GM12878 (cell line): Measurements from ENCODE around the gene LRIT2.

Experiments
- ATF7 ChIP-seq: fragments of 450-650 bp; IDR thresholded peaks from 2 replicates; pipeline ENCODE4 v1.6.1; 2016; ENCODE audit warnings: low read depth, mild to moderate bottlenecking
- EP300 ChIP-seq, 2 experiments: fragments of 150-350 bp in 1 of 2; IDR thresholded peaks; 2 replicates each; pipeline ENCODE4 v1.6.1; 2011 to 2012; ENCODE audit warnings: low read depth in 2 of 2, low read length in 2 of 2, borderline replicate concordance in 1 of 2, improper control_type of control experiment in 1 of 2, inconsistent platforms in 1 of 2; ENCODE audit not compliant: control insufficient read depth in 1 of 2
- EZH2 ChIP-seq: IDR thresholded peaks from 2 replicates; pipeline ENCODE4 v1.6.1; 2012; ENCODE audit warnings: low read depth, mild to moderate bottlenecking, control low read depth, inconsistent platforms, low read length, borderline replicate concordance; ENCODE audit not compliant: control insufficient read depth
- GABPA ChIP-seq: IDR thresholded peaks from 2 replicates; pipeline ENCODE4 v1.6.1; 2014; ENCODE audit warnings: antibody characterized with exemption, low read depth, mild to moderate bottlenecking, inconsistent platforms
- HCFC1 ChIP-seq: fragments of 150-350 bp; IDR thresholded peaks from 2 replicates; pipeline ENCODE4 v1.6.1; 2014; ENCODE audit warnings: low read length
- HDAC6 ChIP-seq: fragments of 200-600 bp; sonication (generic); IDR thresholded peaks from one replicate; pipeline ENCODE4 v1.8.0; 2017; ENCODE audit warnings: antibody characterized with exemption; ENCODE audit not compliant: unreplicated experiment
- MYC ChIP-seq: IDR thresholded peaks from 2 replicates; pipeline ENCODE4 v1.6.1; 2011; ENCODE audit warnings: mild to moderate bottlenecking, low read length, moderate library complexity, inconsistent platforms; ENCODE audit not compliant: insufficient read depth, insufficient replicate concordance, insufficient read length, severe bottlenecking
- NR2C2 ChIP-seq: IDR thresholded peaks from 2 replicates; pipeline ENCODE4 v1.6.1; 2011; ENCODE audit warnings: borderline replicate concordance, low read depth; ENCODE audit not compliant: control insufficient read depth, insufficient read length
- POLR2AphosphoS5 ChIP-seq: IDR thresholded peaks from 2 replicates; pipeline ENCODE4 v1.6.1; 2011; ENCODE audit warnings: mild to moderate bottlenecking, low read length, inconsistent platforms
- SIN3A ChIP-seq: IDR thresholded peaks from 2 replicates; pipeline ENCODE4 v1.6.1; 2012; ENCODE audit warnings: low read depth, low read length, improper control_type of control experiment
- TCF12 ChIP-seq: IDR thresholded peaks from 2 replicates; pipeline ENCODE4 v1.6.1; 2011; ENCODE audit warnings: low read depth, mild to moderate bottlenecking, low read length
- TF ChIP-seq, protein P1 (sequence below), 3 experiments: IDR thresholded peaks in 2 of 3; conservative IDR thresholded peaks in 1 of 3; 2 replicates each; pipeline ENCODE4 v1.5.1; 2011; ENCODE audit warnings: low read depth in 3 of 3, low read length in 3 of 3, mild to moderate bottlenecking in 3 of 3, control low read depth in 2 of 3, moderate library complexity in 2 of 3, inconsistent platforms in 1 of 3, mixed read lengths in 1 of 3; ENCODE audit not compliant: control insufficient read depth in 2 of 3, insufficient read depth in 1 of 3; ENCODE audit errors: extremely low read depth in 1 of 3
- TF ChIP-seq, protein P2 (sequence below): fragments of 150-350 bp; IDR thresholded peaks from 2 replicates; pipeline ENCODE4 v1.6.1; 2016; ENCODE audit warnings: low read depth, low read length

DNA sequence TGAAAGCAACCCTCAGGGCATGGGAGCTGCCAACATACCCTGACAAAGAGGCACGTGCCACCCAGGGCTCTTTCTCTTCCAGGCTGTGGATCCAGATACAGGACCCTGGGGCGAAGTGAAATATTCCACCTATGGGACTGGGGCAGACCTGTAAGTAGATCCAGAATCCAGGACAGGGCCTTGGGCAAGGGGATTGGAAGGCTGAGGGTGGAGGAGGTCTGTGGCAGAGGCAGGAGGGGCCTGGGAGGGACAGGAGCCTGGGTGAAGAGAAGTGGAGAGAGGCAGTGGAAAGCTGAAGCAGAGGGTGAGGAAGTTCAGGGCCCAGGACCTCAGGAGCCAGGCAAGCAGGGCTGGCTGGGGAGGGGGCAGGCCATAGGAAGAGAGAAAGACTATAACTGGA is 13.8 kb downstream of the LRIT2 start:
- TF ChIP-seq, protein P1, sequence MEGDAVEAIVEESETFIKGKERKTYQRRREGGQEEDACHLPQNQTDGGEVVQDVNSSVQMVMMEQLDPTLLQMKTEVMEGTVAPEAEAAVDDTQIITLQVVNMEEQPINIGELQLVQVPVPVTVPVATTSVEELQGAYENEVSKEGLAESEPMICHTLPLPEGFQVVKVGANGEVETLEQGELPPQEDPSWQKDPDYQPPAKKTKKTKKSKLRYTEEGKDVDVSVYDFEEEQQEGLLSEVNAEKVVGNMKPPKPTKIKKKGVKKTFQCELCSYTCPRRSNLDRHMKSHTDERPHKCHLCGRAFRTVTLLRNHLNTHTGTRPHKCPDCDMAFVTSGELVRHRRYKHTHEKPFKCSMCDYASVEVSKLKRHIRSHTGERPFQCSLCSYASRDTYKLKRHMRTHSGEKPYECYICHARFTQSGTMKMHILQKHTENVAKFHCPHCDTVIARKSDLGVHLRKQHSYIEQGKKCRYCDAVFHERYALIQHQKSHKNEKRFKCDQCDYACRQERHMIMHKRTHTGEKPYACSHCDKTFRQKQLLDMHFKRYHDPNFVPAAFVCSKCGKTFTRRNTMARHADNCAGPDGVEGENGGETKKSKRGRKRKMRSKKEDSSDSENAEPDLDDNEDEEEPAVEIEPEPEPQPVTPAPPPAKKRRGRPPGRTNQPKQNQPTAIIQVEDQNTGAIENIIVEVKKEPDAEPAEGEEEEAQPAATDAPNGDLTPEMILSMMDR (IDR thresholded peaks at IDR 0.05 in 2 of 3, conservative IDR thresholded peaks at IDR 0.05 in 1 of 3; ENCODE audit: control insufficient read depth in 2 of 3, extremely low read depth in 1 of 3, insufficient read depth in 1 of 3, low read depth in 3 of 3, low read length in 3 of 3) = no peak
- TF ChIP-seq NR2C2 = no peak
- TF ChIP-seq HDAC6 = no peak
- no peak for TF ChIP-seq MYC
- no peak for TF ChIP-seq POLR2AphosphoS5
- no peak for TF ChIP-seq SIN3A
- no peak for TF ChIP-seq ATF7
- TF ChIP-seq EZH2 = no peak
- TF ChIP-seq GABPA = no peak
- no peak for TF ChIP-seq EP300 (IDR thresholded peaks at IDR 0.05; ENCODE audit: borderline replicate concordance in 1 of 2, control insufficient read depth in 1 of 2, low read depth in 2 of 2, low read length in 2 of 2)
- TF ChIP-seq TCF12 = no peak
- TF ChIP-seq HCFC1 = no peak
- TF ChIP-seq, protein P2, sequence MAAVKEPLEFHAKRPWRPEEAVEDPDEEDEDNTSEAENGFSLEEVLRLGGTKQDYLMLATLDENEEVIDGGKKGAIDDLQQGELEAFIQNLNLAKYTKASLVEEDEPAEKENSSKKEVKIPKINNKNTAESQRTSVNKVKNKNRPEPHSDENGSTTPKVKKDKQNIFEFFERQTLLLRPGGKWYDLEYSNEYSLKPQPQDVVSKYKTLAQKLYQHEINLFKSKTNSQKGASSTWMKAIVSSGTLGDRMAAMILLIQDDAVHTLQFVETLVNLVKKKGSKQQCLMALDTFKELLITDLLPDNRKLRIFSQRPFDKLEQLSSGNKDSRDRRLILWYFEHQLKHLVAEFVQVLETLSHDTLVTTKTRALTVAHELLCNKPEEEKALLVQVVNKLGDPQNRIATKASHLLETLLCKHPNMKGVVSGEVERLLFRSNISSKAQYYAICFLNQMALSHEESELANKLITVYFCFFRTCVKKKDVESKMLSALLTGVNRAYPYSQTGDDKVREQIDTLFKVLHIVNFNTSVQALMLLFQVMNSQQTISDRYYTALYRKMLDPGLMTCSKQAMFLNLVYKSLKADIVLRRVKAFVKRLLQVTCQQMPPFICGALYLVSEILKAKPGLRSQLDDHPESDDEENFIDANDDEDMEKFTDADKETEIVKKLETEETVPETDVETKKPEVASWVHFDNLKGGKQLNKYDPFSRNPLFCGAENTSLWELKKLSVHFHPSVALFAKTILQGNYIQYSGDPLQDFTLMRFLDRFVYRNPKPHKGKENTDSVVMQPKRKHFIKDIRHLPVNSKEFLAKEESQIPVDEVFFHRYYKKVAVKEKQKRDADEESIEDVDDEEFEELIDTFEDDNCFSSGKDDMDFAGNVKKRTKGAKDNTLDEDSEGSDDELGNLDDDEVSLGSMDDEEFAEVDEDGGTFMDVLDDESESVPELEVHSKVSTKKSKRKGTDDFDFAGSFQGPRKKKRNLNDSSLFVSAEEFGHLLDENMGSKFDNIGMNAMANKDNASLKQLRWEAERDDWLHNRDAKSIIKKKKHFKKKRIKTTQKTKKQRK = no peak
